ENCODE measurements around the gene MKLN1.

MKLN1 gene

GRCh38 chr7:131431289-131431688 is 103.6 kb downstream of the MKLN1 start:
- H3K36me3 ChIP-seq (replicated peaks): peaks cover 7% of the 10 kb centered on the region
- in situ Hi-C loops (cut with HindIII; ENCODE audit: low pct_ligation_motif_present, low sequenced_read_pairs): no loop called here
- TF ChIP-seq, protein P1, sequence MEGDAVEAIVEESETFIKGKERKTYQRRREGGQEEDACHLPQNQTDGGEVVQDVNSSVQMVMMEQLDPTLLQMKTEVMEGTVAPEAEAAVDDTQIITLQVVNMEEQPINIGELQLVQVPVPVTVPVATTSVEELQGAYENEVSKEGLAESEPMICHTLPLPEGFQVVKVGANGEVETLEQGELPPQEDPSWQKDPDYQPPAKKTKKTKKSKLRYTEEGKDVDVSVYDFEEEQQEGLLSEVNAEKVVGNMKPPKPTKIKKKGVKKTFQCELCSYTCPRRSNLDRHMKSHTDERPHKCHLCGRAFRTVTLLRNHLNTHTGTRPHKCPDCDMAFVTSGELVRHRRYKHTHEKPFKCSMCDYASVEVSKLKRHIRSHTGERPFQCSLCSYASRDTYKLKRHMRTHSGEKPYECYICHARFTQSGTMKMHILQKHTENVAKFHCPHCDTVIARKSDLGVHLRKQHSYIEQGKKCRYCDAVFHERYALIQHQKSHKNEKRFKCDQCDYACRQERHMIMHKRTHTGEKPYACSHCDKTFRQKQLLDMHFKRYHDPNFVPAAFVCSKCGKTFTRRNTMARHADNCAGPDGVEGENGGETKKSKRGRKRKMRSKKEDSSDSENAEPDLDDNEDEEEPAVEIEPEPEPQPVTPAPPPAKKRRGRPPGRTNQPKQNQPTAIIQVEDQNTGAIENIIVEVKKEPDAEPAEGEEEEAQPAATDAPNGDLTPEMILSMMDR (IDR thresholded peaks at IDR 0.05; ENCODE audit: low read depth, low read length, missing control alignments): no peak
- no peak overlapping the region for H3K4me3 ChIP-seq (ENCODE audit: low read depth, low read length)
- no peaks in the 10 kb centered on the region for H3K27me3 ChIP-seq (replicated peaks)
- DNase-seq: peak; percentile 31
- H3K27ac ChIP-seq: no peak overlapping the region

DNA sequence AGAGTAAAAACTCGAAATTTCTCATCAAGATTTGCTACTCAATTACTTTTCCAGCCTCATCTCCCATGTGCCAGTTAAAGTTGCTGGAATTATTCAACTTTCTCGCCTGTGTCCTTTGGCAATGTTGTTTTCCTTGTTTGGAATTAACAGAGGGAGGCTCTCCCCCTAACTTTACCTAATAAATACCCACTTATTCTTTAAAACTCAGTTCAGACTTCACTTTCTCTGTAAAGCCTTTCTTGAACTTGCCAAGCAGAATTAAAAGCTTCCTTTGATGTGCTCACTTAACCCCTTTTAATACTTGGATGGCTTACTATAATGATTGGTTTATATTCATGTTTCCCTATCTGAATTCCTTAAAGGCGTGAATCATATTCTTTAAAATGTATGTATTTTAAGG is 104.1 kb downstream of the MKLN1 start:
- no peak overlapping the region for H3K4me3 ChIP-seq (ENCODE audit: low read depth, low read length)
- TF ChIP-seq, protein P1 (IDR thresholded peaks at IDR 0.05; ENCODE audit: low read depth, low read length, missing control alignments): no peak
- in situ Hi-C loops (cut with HindIII; ENCODE audit: low pct_ligation_motif_present, low sequenced_read_pairs): no loop called here
- no peak overlapping the region for H3K27ac ChIP-seq
- no peak for DNase-seq
- H3K27me3 ChIP-seq (replicated peaks): no peaks in the 10 kb centered on the region
- H3K36me3 ChIP-seq (replicated peaks): peaks cover 7% of the 10 kb centered on the region

DNA sequence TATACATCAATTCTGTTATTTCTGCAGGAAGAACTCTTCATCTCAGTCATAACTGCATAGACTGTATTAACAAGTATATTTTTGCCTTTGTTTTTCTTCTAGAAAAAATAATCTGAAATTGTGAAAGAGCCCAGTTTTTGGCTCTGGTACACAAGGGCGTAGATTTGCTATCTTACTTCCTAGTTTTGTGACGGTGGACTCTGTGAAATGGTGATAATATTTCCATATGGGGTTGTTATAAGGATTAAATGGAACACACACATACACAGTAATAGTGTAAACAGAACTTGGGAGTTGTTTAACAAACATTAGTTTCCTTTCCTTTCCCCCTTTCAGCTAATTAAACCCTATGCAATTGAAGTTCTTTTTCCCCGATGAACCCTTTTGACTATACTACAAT is 108.7 kb downstream of the MKLN1 start:
- Histone ChIP-seq H3K36me3 (replicated peaks) (peaks cover 9% of the 10 kb centered on the region), H3K27me3 (replicated peaks) (no peaks in the 10 kb centered on the region), H3K4me3 (ENCODE audit: low read depth, low read length) (no peak overlapping the region), H3K27ac (no peak overlapping the region)
- DNase-seq: no peak
- in situ Hi-C loops (cut with HindIII; ENCODE audit: low pct_ligation_motif_present, low sequenced_read_pairs): no loop called here
- TF ChIP-seq, protein P1 (IDR thresholded peaks at IDR 0.05; ENCODE audit: low read depth, low read length, missing control alignments): no peak

DNA sequence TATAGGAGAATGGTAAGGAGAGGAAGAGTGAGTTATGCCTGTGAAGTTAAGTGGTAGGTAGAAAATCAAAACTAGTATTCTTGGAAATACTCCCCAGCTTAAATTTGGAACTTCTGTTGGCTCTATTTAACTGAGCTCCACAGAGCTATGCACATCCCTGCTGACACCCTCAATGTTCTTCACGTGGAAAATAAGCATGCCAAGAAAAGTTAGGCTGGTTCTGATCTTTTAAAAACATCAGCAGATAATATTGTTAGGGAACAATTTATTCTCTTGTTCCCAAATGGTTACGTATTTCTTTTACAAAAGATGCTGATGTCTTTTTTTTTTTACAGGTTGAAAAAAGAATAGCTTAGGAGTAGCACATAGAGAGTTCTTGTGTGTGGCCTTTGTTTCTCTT is 111.3 kb downstream of the MKLN1 start:
- Histone ChIP-seq H3K36me3 (replicated peaks) (peaks cover 9% of the 10 kb centered on the region), H3K27ac (no peak overlapping the region), H3K4me3 (ENCODE audit: low read depth, low read length) (no peak overlapping the region), H3K27me3 (replicated peaks) (no peaks in the 10 kb centered on the region)
- TF ChIP-seq, protein P1 (IDR thresholded peaks at IDR 0.05; ENCODE audit: low read depth, low read length, missing control alignments): no peak
- in situ Hi-C loops (cut with HindIII; ENCODE audit: low pct_ligation_motif_present, low sequenced_read_pairs): no loop called here
- DNase-seq: no peak

GRCh38 chr7:131443496-131443895 is 115.8 kb downstream of the MKLN1 start:
- H3K27me3 ChIP-seq (replicated peaks): no peaks in the 10 kb centered on the region
- DNase-seq: no peak
- in situ Hi-C loops (cut with HindIII; ENCODE audit: low pct_ligation_motif_present, low sequenced_read_pairs): no loop called here
- no peak overlapping the region for H3K4me3 ChIP-seq (ENCODE audit: low read depth, low read length)
- TF ChIP-seq, protein P1 (IDR thresholded peaks at IDR 0.05; ENCODE audit: low read depth, low read length, missing control alignments): no peak
- H3K36me3 ChIP-seq (replicated peaks): peaks cover 4% of the 10 kb centered on the region
- H3K27ac ChIP-seq: no peak overlapping the region

DNA sequence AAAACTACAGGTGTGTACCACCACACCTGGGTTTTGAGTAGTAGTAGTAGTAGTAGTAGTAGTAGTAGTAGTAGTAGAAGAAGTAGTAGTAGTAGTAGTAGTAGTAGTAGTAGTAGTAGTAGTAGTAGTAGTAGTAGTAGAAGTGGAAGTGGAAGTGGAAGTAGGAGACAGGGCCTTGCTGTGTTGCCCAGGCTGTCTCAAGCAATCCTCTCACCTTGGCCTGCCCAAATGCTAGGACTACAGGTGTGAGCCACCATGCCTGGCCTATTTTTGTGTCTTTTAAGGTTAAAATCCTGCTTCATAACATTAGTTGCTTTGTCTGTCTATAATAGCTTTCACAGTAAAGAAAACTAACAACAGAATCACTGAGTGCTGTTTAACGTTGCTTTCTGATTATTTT is 117.0 kb downstream of the MKLN1 start:
- H3K27me3 ChIP-seq (replicated peaks): no peaks in the 10 kb centered on the region
- no peak overlapping the region for H3K4me3 ChIP-seq (ENCODE audit: low read depth, low read length)
- no peak for DNase-seq
- peaks cover 4% of the 10 kb centered on the region for H3K36me3 ChIP-seq (replicated peaks)
- no peak overlapping the region for H3K27ac ChIP-seq
- in situ Hi-C loops (cut with HindIII; ENCODE audit: low pct_ligation_motif_present, low sequenced_read_pairs): no loop called here
- TF ChIP-seq, protein P1 (IDR thresholded peaks at IDR 0.05; ENCODE audit: low read depth, low read length, missing control alignments): no peak
